Stimulated activated CD4-positive, alpha-beta T cell treated with anti-CD3 and anti-CD28 coated beads, Interleukin-1b, Interleukin-23, amount 100 ng/mL, for 1 hour (primary cell): ENCODE results near the gene UNC93A.

ENCODE experiments used
- DNase-seq, 2 donors: peaks; one replicate each; pipeline ENCODE4 v3.0.0-alpha.2; 2020; ENCODE audit warnings: low read depth in 2 of 2

Gene UNC93A

GRCh38 chr6:167293088-167293589, 2.0 kb downstream of the UNC93A start:
- DNase-seq: no peak

- DNase-seq: no peak
Observed at GRCh38 chr6:167293590-167294091, 2.5 kb downstream of the UNC93A start.

GRCh38 chr6:167294241-167294640, 3.1 kb downstream of the UNC93A start:
- DNase-seq: no peak

GRCh38 chr6:167294651-167295494, 3.8 kb downstream of the UNC93A start:
- DNase-seq: no peak

GRCh38 chr6:167295495-167296292, 4.6 kb downstream of the UNC93A start:
- DNase-seq: no peak

- no peak for DNase-seq
Observed at GRCh38 chr6:167296293-167296690, 5.2 kb downstream of the UNC93A start.

GRCh38 chr6:167296902-167297301, 5.8 kb downstream of the UNC93A start:
- DNase-seq: no peak

GRCh38 chr6:167298127-167298526, 7.0 kb downstream of the UNC93A start:
- DNase-seq: no peak

- DNase-seq: no peak
Observed at GRCh38 chr6:167299641-167300308, 8.7 kb downstream of the UNC93A start.

GRCh38 chr6:167300902-167301777, 10.0 kb downstream of the UNC93A start:
- no peak for DNase-seq

GRCh38 chr6:167302074-167302473, 11.0 kb downstream of the UNC93A start:
- no peak for DNase-seq

- no peak for DNase-seq
Observed at GRCh38 chr6:167302796-167303195, 11.7 kb downstream of the UNC93A start.

- no peak for DNase-seq
Observed at GRCh38 chr6:167303675-167304625, 12.8 kb downstream of the UNC93A start.

GRCh38 chr6:167304912-167305311, 13.8 kb downstream of the UNC93A start:
- no peak for DNase-seq

- DNase-seq: no peak
Observed at GRCh38 chr6:167305796-167306195, 14.7 kb downstream of the UNC93A start.

- DNase-seq: no peak
Observed at GRCh38 chr6:167306401-167306998, 15.4 kb downstream of the UNC93A start.

- DNase-seq: no peak
Observed at GRCh38 chr6:167307342-167307955, 16.3 kb downstream of the UNC93A start.

GRCh38 chr6:167308207-167308606, 17.1 kb downstream of the UNC93A start:
- no peak for DNase-seq
